Lower leg skin (tissue), 4 donors: ENCODE measurements around the gene SLCO2B1. TPM values are rescaled to one million over a fixed set of nuclear protein-coding genes. Genes with fewer than 3 reads are reported as not detected.

ENCODE experiments used
- DNase-seq, 2 donors: peaks; one replicate each; pipeline ENCODE4 v3.0.0-alpha.2; 2019; ENCODE audit warnings: low spot score in 2 of 2
- H3K4me3 ChIP-seq: fragments of 200-600 bp; sonication (generic); 2 replicates; pipeline ENCODE4 v1.5.1; 2017; ENCODE audit warnings: mild to moderate bottlenecking, low read depth; ENCODE audit not compliant: poor library complexity, severe bottlenecking
- POLR2A ChIP-seq, 2 donors: fragments of 450-650 bp; IDR thresholded peaks; one replicate each; pipeline ENCODE4 v1.6.1; 2016 to 2017; ENCODE audit warnings: antibody characterized with exemption in 2 of 2, mild to moderate bottlenecking in 1 of 2, moderate library complexity in 1 of 2
- WGBS, 2 donors: methylation state at CpG; one replicate each; pipeline ENCODE4 v1.1.5; 2018; 5-methylcytosine and 5-hydroxymethylcytosine counted together
- intact Hi-C: fragments of 100-400 bp; cut with DNase I; formaldehyde crosslinking; loops from one replicate; pipeline ENCODE4 v1.15.0; 2023; ENCODE audit warnings: low total_unique reads
- total RNA-seq, 4 donors: library from RNA; depleted of rRNA; stranded (reverse); fragments of >200 nt; gene quantifications; one replicate each; pipeline ENCODE4 v1.1.0, GENCODE V29; 2016
- TF ChIP-seq, protein P1 (sequence below), 3 donors: fragments of 450-650 bp; IDR thresholded peaks; one replicate each; pipeline ENCODE4 v1.5.1; 2016; ENCODE audit warnings: antibody characterized with exemption in 3 of 3, mild to moderate bottlenecking in 3 of 3, moderate library complexity in 2 of 3

Gene SLCO2B1
- total RNA-seq, 4 donors from 2014 or later, result 5.0 to 20.9 (median 12.5) TPM

DNA sequence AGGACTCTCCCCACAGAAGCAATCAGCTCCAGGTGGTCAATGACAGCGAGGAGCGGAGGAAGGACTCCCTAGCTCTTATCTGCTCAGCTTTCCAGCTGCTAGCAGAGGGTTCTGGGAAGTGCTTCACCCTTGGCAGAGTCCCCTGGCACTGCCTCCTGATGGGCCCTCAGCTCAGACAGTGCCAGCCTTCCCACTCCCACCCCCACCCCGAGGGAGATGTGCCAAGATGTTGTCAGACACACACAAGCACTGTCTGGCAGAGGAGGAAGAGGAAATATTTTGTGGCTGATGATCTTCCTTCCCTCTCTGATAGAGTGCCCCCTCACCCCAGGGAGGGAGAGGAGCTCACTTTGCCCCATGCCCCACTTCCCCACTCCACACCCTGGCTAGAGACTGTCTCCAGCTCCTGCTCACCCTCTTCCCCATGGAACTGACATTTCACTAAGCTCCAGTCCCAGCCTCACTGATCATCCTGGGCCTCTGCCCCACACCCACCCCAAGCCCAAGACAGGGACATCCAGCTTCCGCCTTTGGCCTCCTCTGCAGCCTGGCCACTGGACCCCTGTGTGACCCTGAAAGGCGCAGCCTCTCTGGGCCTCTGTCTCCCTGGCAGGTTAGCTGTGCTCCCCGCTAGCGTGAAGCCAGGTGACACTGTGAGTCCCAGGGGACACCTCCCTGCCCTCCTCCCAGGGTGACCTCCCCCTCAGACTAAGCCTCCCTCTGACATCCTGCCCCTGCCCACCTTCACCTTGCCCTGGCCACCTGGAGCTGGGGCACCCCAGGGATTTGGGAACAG lies 44.5 kb downstream of the SLCO2B1 start:
- intact Hi-C loops, result no loop called here
- TF ChIP-seq, protein P1, sequence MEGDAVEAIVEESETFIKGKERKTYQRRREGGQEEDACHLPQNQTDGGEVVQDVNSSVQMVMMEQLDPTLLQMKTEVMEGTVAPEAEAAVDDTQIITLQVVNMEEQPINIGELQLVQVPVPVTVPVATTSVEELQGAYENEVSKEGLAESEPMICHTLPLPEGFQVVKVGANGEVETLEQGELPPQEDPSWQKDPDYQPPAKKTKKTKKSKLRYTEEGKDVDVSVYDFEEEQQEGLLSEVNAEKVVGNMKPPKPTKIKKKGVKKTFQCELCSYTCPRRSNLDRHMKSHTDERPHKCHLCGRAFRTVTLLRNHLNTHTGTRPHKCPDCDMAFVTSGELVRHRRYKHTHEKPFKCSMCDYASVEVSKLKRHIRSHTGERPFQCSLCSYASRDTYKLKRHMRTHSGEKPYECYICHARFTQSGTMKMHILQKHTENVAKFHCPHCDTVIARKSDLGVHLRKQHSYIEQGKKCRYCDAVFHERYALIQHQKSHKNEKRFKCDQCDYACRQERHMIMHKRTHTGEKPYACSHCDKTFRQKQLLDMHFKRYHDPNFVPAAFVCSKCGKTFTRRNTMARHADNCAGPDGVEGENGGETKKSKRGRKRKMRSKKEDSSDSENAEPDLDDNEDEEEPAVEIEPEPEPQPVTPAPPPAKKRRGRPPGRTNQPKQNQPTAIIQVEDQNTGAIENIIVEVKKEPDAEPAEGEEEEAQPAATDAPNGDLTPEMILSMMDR (IDR thresholded peaks at IDR 0.05), result no peak
- TF ChIP-seq POLR2A (IDR thresholded peaks at IDR 0.05), result no peak
- no peak overlapping the region for H3K4me3 ChIP-seq
- 68 to 76% methylated on average over 6 to 7 of the region's 7 CpGs for whole genome bisulfite sequencing, 2 donors
- peak; percentile 62 to 87 for DNase-seq

DNA sequence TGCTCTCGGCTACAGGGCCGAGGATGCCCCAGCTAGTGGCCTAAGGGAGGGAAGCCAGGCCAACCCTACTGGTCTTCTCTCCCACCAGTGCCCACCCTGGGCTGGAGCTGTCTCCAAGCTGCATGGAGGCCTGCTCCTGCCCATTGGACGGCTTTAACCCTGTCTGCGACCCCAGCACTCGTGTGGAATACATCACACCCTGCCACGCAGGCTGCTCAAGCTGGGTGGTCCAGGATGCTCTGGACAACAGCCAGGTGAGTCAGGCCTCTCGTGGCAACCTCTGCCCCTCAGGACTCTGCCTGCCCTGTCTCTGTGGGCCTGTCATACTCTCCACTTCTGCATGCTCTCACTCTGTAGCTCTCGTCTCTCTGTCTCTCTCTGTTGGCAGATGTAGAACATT lies 45.5 kb downstream of the SLCO2B1 start:
- intact Hi-C loops, result no loop called here

DNA sequence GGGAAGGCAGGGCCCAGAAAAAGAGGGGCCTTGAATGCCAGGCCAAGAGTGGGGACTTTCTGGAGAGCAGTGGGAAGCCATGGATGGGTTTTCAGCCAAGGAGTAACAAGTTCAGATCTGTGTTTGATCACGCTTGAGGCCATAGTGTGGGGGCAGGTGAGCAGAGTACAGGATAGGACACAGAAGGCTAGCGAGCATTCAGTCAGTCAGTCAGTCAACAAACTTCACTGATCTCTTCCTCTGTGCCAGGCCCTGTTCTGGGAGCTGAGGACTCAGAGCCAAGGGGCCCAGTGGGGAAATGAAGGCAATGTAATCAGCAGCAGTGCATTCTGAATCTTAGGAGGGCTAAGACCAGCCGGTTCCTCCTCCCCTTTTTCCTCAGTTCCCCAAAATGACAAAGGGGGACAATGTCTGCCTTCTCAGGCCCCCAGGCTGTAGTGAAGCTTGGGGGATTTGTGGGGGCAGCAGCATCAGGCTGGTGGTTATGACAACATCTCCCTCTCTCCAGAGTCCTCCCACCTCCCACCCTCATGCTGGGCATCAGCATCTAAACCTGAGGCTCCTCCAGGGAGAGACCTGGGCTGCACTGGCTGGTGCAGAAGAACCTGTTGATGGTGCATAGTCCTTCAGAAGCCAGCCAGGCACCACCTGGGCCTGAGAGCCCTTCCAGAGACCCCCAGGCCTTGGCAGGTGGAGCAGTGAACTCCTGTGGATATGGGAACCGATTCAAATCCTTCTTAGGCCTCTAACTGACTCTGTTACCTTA lies 46.8 kb downstream of the SLCO2B1 start:
- peak in 1 of 2 donors; percentile 77 for DNase-seq
- H3K4me3 ChIP-seq, result no peak overlapping the region
- intact Hi-C loops, result no loop called here
- no peak for TF ChIP-seq POLR2A (IDR thresholded peaks at IDR 0.05)
- TF ChIP-seq, protein P1 (IDR thresholded peaks at IDR 0.05), result no peak
- WGBS, 2 donors, result 63 to 71% methylated on average over 4 of the region's 4 CpGs

More for the DNA sequence above, 45.5 kb downstream of the SLCO2B1 start:
- WGBS, 2 donors, result 73 to 77% methylated on average over 8 of the region's 8 CpGs
- TF ChIP-seq POLR2A (IDR thresholded peaks at IDR 0.05), result no peak
- TF ChIP-seq, protein P1 (IDR thresholded peaks at IDR 0.05), result no peak
- DNase-seq, result peak in 1 of 2 donors; percentile 70
- no peak overlapping the region for H3K4me3 ChIP-seq

DNA sequence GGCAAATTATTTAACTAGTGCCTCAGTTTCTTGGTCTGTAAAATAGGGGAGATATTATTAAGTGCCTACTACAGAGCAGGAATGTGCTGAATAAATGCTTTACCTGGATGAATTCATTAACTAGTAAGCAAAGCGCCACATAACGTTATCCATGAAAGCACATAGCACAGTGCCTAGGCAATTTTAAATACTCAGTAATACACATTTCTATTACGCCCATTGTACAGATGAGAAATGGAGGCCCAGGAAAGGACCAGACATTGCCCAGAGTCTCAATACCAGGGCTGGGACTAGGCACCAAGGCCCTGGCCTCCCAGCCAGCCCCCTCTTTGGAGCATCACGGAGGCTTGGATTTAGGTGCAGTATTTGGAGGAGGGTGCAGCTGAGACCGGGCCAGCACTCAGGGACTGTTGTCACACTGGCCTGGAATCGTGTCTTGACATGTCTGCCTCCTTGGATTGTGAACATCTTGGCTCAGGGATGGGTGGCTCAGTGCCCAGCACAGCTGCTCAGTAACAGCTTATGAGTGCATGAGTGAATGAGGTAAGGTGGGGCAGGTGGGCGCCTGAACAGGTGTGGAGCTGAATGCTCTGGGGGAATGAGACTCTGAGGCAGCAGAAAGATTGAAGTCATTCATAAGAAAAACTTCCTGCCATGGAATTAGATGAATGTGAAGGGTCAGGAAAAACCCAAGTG lies 47.5 kb downstream of the SLCO2B1 start:
- no peak overlapping the region for H3K4me3 ChIP-seq
- WGBS, 2 donors, result 69 to 70% methylated on average over 7 of the region's 7 CpGs
- DNase-seq, result peak in 1 of 2 donors; percentile 71
- TF ChIP-seq, protein P1 (IDR thresholded peaks at IDR 0.05), result no peak
- intact Hi-C loops, result no loop called here

- intact Hi-C loops, result no loop called here
- DNase-seq, result peak in 1 of 2 donors; percentile 61
- no peak for TF ChIP-seq POLR2A (IDR thresholded peaks at IDR 0.05)
- TF ChIP-seq, protein P1 (IDR thresholded peaks at IDR 0.05), result no peak
- no peak overlapping the region for H3K4me3 ChIP-seq
- 85% methylated on average over 2 to 5 of the region's 5 CpGs for WGBS, 2 donors
These were observed 48.6 kb downstream of the SLCO2B1 start for GRCh38 chr11:75199412-75199955.
